ENCODE data around the gene FAM107B. TPM values are rescaled to one million over a fixed set of nuclear protein-coding genes. Genes with fewer than 3 reads are reported as not detected.

FAM107B gene
- total RNA-seq, 1 donor: 30.0 TPM

DNA sequence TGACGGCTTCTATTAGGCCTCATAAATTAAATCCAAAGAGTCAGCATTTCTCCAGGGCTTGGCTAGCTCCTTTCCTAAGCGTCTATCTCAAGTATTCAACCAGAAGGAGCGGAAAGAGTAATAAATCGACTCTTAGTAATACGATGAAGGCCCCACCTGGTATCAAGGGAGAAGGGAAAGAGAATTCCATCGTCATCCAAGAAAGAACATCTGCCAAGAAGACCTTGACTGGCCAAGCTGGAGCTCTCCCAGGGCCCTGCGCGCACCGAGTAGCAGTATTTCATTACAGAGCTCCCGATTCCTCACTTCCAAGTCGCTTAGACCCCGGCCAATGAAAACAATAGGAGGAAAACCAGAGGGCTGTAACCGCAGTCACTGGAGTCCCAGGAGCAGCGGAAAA is 266.0 kb downstream of the FAM107B start:
- DNase-seq (ENCODE audit: insufficient read length, low spot score, missing footprints): no peak
- H3K27ac ChIP-seq (ENCODE audit: low read depth, low read length): no peak overlapping the region
- H3K79me2 ChIP-seq (ENCODE audit: insufficient read depth, low read length): no peaks in the 10 kb centered on the region
- no peaks in the 10 kb centered on the region for H3K36me3 ChIP-seq (ENCODE audit: insufficient read depth, low read length)
- H3K9me3 ChIP-seq (ENCODE audit: low read depth, low read length): no peaks in the 10 kb centered on the region
- no peak overlapping the region for H3K4me3 ChIP-seq (ENCODE audit: insufficient read depth, low read length)
- TF ChIP-seq, protein P1, sequence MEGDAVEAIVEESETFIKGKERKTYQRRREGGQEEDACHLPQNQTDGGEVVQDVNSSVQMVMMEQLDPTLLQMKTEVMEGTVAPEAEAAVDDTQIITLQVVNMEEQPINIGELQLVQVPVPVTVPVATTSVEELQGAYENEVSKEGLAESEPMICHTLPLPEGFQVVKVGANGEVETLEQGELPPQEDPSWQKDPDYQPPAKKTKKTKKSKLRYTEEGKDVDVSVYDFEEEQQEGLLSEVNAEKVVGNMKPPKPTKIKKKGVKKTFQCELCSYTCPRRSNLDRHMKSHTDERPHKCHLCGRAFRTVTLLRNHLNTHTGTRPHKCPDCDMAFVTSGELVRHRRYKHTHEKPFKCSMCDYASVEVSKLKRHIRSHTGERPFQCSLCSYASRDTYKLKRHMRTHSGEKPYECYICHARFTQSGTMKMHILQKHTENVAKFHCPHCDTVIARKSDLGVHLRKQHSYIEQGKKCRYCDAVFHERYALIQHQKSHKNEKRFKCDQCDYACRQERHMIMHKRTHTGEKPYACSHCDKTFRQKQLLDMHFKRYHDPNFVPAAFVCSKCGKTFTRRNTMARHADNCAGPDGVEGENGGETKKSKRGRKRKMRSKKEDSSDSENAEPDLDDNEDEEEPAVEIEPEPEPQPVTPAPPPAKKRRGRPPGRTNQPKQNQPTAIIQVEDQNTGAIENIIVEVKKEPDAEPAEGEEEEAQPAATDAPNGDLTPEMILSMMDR (IDR thresholded peaks at IDR 0.05; ENCODE audit: extremely low read depth, low read depth, low read length): no peak
- no peaks in the 10 kb centered on the region for H3K4me1 ChIP-seq (ENCODE audit: insufficient read depth, low read length)
- H2AFZ ChIP-seq (ENCODE audit: low read length): no peak overlapping the region
- H4K20me1 ChIP-seq (ENCODE audit: insufficient read depth, low read length): no peaks in the 10 kb centered on the region
- no peak overlapping the region for H3K4me2 ChIP-seq (ENCODE audit: insufficient read depth, low read length)
- peaks cover 3% of the 10 kb centered on the region for H3K27me3 ChIP-seq (ENCODE audit: insufficient read depth, low read length)

DNA sequence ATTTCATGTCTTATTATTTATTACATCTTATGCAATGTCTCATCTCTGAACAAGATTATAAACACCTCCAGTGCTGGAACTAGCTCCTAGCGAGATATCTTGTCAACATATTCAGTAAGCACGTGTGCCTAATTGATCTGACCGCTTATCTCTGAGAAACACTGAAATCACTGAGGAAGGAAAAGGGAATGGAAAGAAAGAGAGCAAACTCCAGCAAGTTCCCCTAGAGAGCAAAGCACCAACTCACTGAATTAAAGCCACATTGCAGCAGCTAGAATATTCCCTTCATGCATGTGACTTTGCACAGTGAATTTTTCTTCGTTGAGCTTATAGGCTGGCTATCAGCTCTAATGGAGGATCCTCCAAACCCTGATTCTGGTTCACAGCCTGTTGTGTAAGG is 266.9 kb downstream of the FAM107B start:
- Histone ChIP-seq H3K4me1 (ENCODE audit: insufficient read depth, low read length) (no peaks in the 10 kb centered on the region), H3K79me2 (ENCODE audit: insufficient read depth, low read length) (no peaks in the 10 kb centered on the region), H3K36me3 (ENCODE audit: insufficient read depth, low read length) (no peaks in the 10 kb centered on the region), H3K27ac (ENCODE audit: low read depth, low read length) (no peak overlapping the region), H3K4me3 (ENCODE audit: insufficient read depth, low read length) (no peak overlapping the region), H2AFZ (ENCODE audit: low read length) (no peak overlapping the region), H3K9me3 (ENCODE audit: low read depth, low read length) (no peaks in the 10 kb centered on the region), H3K4me2 (ENCODE audit: insufficient read depth, low read length) (no peak overlapping the region), H4K20me1 (ENCODE audit: insufficient read depth, low read length) (no peaks in the 10 kb centered on the region), H3K27me3 (ENCODE audit: insufficient read depth, low read length) (peaks cover 3% of the 10 kb centered on the region)
- peak; percentile 46 for DNase-seq (ENCODE audit: insufficient read length, low spot score, missing footprints)
- TF ChIP-seq, protein P1 (IDR thresholded peaks at IDR 0.05; ENCODE audit: extremely low read depth, low read depth, low read length): no peak

DNA sequence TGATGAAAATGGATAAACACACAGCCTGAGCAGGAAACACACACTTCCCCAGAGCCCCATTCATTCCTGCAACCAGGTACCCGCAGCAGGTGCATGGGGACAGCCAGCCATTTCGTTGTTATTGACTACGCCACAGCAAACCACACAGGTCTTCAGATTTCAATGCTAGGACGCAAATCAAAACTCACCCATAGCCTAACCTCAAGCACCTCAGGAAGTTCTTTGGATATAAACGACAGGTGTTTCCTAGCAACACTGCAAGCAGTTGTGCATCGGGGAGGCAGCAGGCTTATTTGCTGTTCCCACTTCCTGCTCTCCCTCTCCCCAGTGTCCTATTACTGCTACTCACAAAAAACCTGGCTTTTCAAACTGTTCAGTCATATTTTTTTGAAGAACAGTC is 267.5 kb downstream of the FAM107B start:
- Histone ChIP-seq H3K4me2 (ENCODE audit: insufficient read depth, low read length) (no peak overlapping the region), H3K4me1 (ENCODE audit: insufficient read depth, low read length) (peaks cover 4% of the 10 kb centered on the region), H3K79me2 (ENCODE audit: insufficient read depth, low read length) (no peaks in the 10 kb centered on the region), H3K27me3 (ENCODE audit: insufficient read depth, low read length) (peaks cover 3% of the 10 kb centered on the region), H4K20me1 (ENCODE audit: insufficient read depth, low read length) (no peaks in the 10 kb centered on the region), H3K4me3 (ENCODE audit: insufficient read depth, low read length) (no peak overlapping the region), H2AFZ (ENCODE audit: low read length) (no peak overlapping the region), H3K9me3 (ENCODE audit: low read depth, low read length) (no peaks in the 10 kb centered on the region), H3K36me3 (ENCODE audit: insufficient read depth, low read length) (no peaks in the 10 kb centered on the region), H3K27ac (ENCODE audit: low read depth, low read length) (no peak overlapping the region)
- TF ChIP-seq, protein P1 (IDR thresholded peaks at IDR 0.05; ENCODE audit: extremely low read depth, low read depth, low read length): no peak
- no peak for DNase-seq (ENCODE audit: insufficient read length, low spot score, missing footprints)

DNA sequence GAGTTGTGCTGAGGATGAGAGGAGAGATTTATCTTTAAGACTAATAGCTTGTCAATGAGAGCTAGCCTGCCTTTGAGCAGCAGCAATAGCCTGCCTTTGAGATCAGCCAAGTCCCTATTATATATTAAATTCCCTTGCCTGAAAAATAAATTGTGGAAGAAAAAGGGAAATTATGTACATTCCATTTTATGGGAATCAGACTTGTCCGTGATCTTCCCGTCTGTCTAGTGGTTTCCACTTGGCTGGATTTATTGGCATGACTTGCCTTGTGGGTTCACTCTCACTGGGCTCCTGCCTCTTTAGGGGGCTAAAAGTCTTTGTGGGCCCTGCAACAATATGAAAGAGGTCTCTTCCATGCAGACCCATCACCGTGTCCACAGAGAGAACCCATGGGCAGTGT is 272.3 kb downstream of the FAM107B start:
- H2AFZ ChIP-seq (ENCODE audit: low read length): no peak overlapping the region
- TF ChIP-seq, protein P1 (IDR thresholded peaks at IDR 0.05; ENCODE audit: extremely low read depth, low read depth, low read length): no peak
- H3K79me2 ChIP-seq (ENCODE audit: insufficient read depth, low read length): no peaks in the 10 kb centered on the region
- H3K9me3 ChIP-seq (ENCODE audit: low read depth, low read length): no peaks in the 10 kb centered on the region
- peaks cover 3% of the 10 kb centered on the region for H3K27me3 ChIP-seq (ENCODE audit: insufficient read depth, low read length)
- H3K4me1 ChIP-seq (ENCODE audit: insufficient read depth, low read length): peaks cover 11% of the 10 kb centered on the region
- no peak overlapping the region for H3K4me3 ChIP-seq (ENCODE audit: insufficient read depth, low read length)
- no peak overlapping the region for H3K4me2 ChIP-seq (ENCODE audit: insufficient read depth, low read length)
- no peak for DNase-seq (ENCODE audit: insufficient read length, low spot score, missing footprints)
- H3K27ac ChIP-seq (ENCODE audit: low read depth, low read length): no peak overlapping the region
- H3K36me3 ChIP-seq (ENCODE audit: insufficient read depth, low read length): no peaks in the 10 kb centered on the region
- no peaks in the 10 kb centered on the region for H4K20me1 ChIP-seq (ENCODE audit: insufficient read depth, low read length)

Data from osteoblast (primary cell).